Right lobe of liver (tissue), 4 donors: Measurements from ENCODE around the gene EIF3J.

ENCODE experiments used
- CTCF ChIP-seq, 4 donors: fragments of 200-600 bp in 3 of 4; fragments of 450-650 bp in 1 of 4; IDR thresholded peaks; one replicate each; pipeline versions ENCODE4 v1.5.1 to v1.8.0; 2016 to 2022; ENCODE audit warnings: antibody characterized with exemption in 4 of 4, mild to moderate bottlenecking in 2 of 4
- POLR2A ChIP-seq: fragments of 450-650 bp; IDR thresholded peaks from one replicate; pipeline ENCODE4 v1.6.1; 2017; ENCODE audit warnings: antibody characterized with exemption, mild to moderate bottlenecking
- donor health status: DM: no; HTN: no; CAD: no.
- donor health status: DM: no; HTN: no; CAD: no.
- donor health status: DM: no; HTN: yes; CAD: no.

GRCh38 chr15:44542596-44542995, 5.6 kb downstream of the EIF3J start:
- TF ChIP-seq POLR2A (no peak), CTCF (IDR thresholded peaks at IDR 0.05) (no peak)
